HEK293 (cell line): ENCODE data around the gene PRR13.

Experiments used
- GLI2 ChIP-seq: fragments of 450-650 bp; formaldehyde crosslinking; IDR thresholded peaks from 2 replicates; pipeline ENCODE4; 2017; ENCODE audit warnings: missing biosample characterization, missing genetic modification characterization, low read depth, borderline replicate concordance
- GLI4 ChIP-seq: fragments of 450-650 bp; formaldehyde crosslinking; IDR thresholded peaks from 2 replicates; pipeline ENCODE4 v1.5.1; 2016; ENCODE audit warnings: missing biosample characterization, missing genetic modification characterization
- GLIS2 ChIP-seq: fragments of 450-650 bp; formaldehyde crosslinking; IDR thresholded peaks from 2 replicates; pipeline ENCODE4 v1.5.1; 2016; ENCODE audit warnings: missing biosample characterization, missing genetic modification characterization
- KLF10 ChIP-seq: fragments of 450-650 bp; IDR thresholded peaks from 2 replicates; pipeline ENCODE4 v1.5.1; 2018; ENCODE audit warnings: missing biosample characterization, mild to moderate bottlenecking, missing genetic modification characterization
- KLF7 ChIP-seq: fragments of 450-650 bp; formaldehyde crosslinking; IDR thresholded peaks from 2 replicates; pipeline ENCODE4 v1.5.1; 2016; ENCODE audit warnings: missing biosample characterization, missing genetic modification characterization, borderline replicate concordance
- MEIS1 ChIP-seq: sonication (generic); formaldehyde crosslinking; IDR thresholded peaks from 2 replicates; pipeline ENCODE4 v1.8.1; 2022; ENCODE audit warnings: missing genetic modification reagents, mild to moderate bottlenecking, borderline replicate concordance
- MYNN ChIP-seq: fragments of 450-650 bp; formaldehyde crosslinking; IDR thresholded peaks from 2 replicates; pipeline ENCODE4 v1.5.1; 2016; ENCODE audit warnings: missing biosample characterization, missing genetic modification characterization, borderline replicate concordance
- SALL2 ChIP-seq: fragments of 450-650 bp; formaldehyde crosslinking; IDR thresholded peaks from 2 replicates; pipeline ENCODE4 v1.5.0; 2017; ENCODE audit warnings: missing biosample characterization, mild to moderate bottlenecking, missing genetic modification characterization, borderline replicate concordance
- YY2 ChIP-seq: fragments of 450-650 bp; formaldehyde crosslinking; IDR thresholded peaks from 2 replicates; pipeline ENCODE4 v1.5.1; 2016; ENCODE audit warnings: missing biosample characterization, missing genetic modification characterization
- ZNF112 ChIP-seq: fragments of 450-650 bp; formaldehyde crosslinking; IDR thresholded peaks from 2 replicates; pipeline ENCODE4 v1.5.0; 2017; ENCODE audit warnings: missing biosample characterization, missing genetic modification characterization
- ZNF132 ChIP-seq: fragments of 450-650 bp; formaldehyde crosslinking; IDR thresholded peaks from 2 replicates; pipeline ENCODE4 v1.5.1; 2017; ENCODE audit warnings: missing biosample characterization, missing genetic modification characterization, borderline replicate concordance
- ZNF157 ChIP-seq: fragments of 450-650 bp; formaldehyde crosslinking; IDR thresholded peaks from 2 replicates; pipeline ENCODE4 v1.5.1; 2016; ENCODE audit warnings: missing biosample characterization, missing genetic modification characterization
- ZNF274 ChIP-seq, 2 experiments: fragments of 200-500 bp in 1 of 2; fragments of 450-650 bp in 1 of 2; sonication (Bioruptor generic) in 1 of 2; formaldehyde crosslinking in 1 of 2; IDR thresholded peaks; 2 replicates each; pipeline versions ENCODE4 v1.5.1 to v1.6.1; 2014 to 2016; ENCODE audit warnings: borderline replicate concordance in 1 of 2, inconsistent platforms in 1 of 2, low read length in 1 of 2, missing biosample characterization in 1 of 2, missing genetic modification characterization in 1 of 2
- ZNF302 ChIP-seq: fragments of 450-650 bp; formaldehyde crosslinking; IDR thresholded peaks from 2 replicates; pipeline ENCODE4 v1.5.1; 2016; ENCODE audit warnings: missing biosample characterization, missing genetic modification characterization, low read depth
- ZNF335 ChIP-seq: fragments of 450-650 bp; formaldehyde crosslinking; conservative IDR thresholded peaks from 2 replicates; pipeline ENCODE4 v1.5.1; 2016; ENCODE audit warnings: missing biosample characterization, missing genetic modification characterization
- ZNF350 ChIP-seq: fragments of 450-650 bp; formaldehyde crosslinking; IDR thresholded peaks from 2 replicates; pipeline ENCODE4 v1.5.0; 2017; ENCODE audit warnings: missing biosample characterization, mild to moderate bottlenecking, missing genetic modification characterization
- ZNF366 ChIP-seq: fragments of 450-650 bp; formaldehyde crosslinking; conservative IDR thresholded peaks from 2 replicates; pipeline ENCODE4 v1.5.1; 2016; ENCODE audit warnings: missing biosample characterization, missing genetic modification characterization
- ZNF416 ChIP-seq: fragments of 450-650 bp; formaldehyde crosslinking; IDR thresholded peaks from 2 replicates; pipeline ENCODE4 v1.5.1; 2016; ENCODE audit warnings: missing biosample characterization, missing genetic modification characterization
- ZNF423 ChIP-seq: fragments of 450-650 bp; formaldehyde crosslinking; IDR thresholded peaks from 2 replicates; pipeline ENCODE4 v1.5.1; 2016; ENCODE audit warnings: missing biosample characterization, missing genetic modification characterization
- ZNF501 ChIP-seq: fragments of 450-650 bp; formaldehyde crosslinking; IDR thresholded peaks from 2 replicates; pipeline ENCODE4 v1.5.1; 2016; ENCODE audit warnings: missing biosample characterization, missing genetic modification characterization
- ZNF529 ChIP-seq: fragments of 450-650 bp; formaldehyde crosslinking; IDR thresholded peaks from 2 replicates; pipeline ENCODE4 v1.5.1; 2017; ENCODE audit warnings: missing genetic modification characterization, missing biosample characterization; ENCODE audit not compliant: insufficient replicate concordance
- ZNF596 ChIP-seq: fragments of 450-650 bp; IDR thresholded peaks from 2 replicates; pipeline ENCODE4 v1.5.0; 2018; ENCODE audit warnings: missing biosample characterization, mild to moderate bottlenecking, missing genetic modification characterization, moderate library complexity
- ZNF623 ChIP-seq: fragments of 450-650 bp; formaldehyde crosslinking; IDR thresholded peaks from 2 replicates; pipeline ENCODE4 v1.5.1; 2016; ENCODE audit warnings: missing biosample characterization, missing genetic modification characterization
- ZNF626 ChIP-seq: fragments of 450-650 bp; sonication (Bioruptor Pico); formaldehyde crosslinking; IDR thresholded peaks from 2 replicates; pipeline ENCODE4 v1.5.1; 2018; ENCODE audit warnings: missing biosample characterization, missing genetic modification characterization, inconsistent platforms
- ZNF660 ChIP-seq: fragments of 450-650 bp; IDR thresholded peaks from 2 replicates; pipeline ENCODE4 v1.5.1; 2018; ENCODE audit warnings: missing biosample characterization, mild to moderate bottlenecking, missing genetic modification characterization
- ZNF76 ChIP-seq: fragments of 450-650 bp; formaldehyde crosslinking; IDR thresholded peaks from 2 replicates; pipeline ENCODE4; 2016; ENCODE audit warnings: low read depth, missing biosample characterization, missing genetic modification characterization, borderline replicate concordance
- ZNF785 ChIP-seq: fragments of 450-650 bp; formaldehyde crosslinking; IDR thresholded peaks from 2 replicates; pipeline ENCODE4 v1.5.1; 2016; ENCODE audit warnings: missing biosample characterization, missing genetic modification characterization
- ZNF843 ChIP-seq: fragments of 450-650 bp; formaldehyde crosslinking; IDR thresholded peaks from 2 replicates; pipeline ENCODE4 v1.5.1; 2016; ENCODE audit warnings: missing biosample characterization, missing genetic modification characterization
- ZSCAN16 ChIP-seq: fragments of 450-650 bp; formaldehyde crosslinking; IDR thresholded peaks from 2 replicates; pipeline ENCODE4 v1.5.1; 2016; ENCODE audit warnings: missing biosample characterization, missing genetic modification characterization
- TF ChIP-seq, protein P1 (sequence below): fragments of 450-650 bp; formaldehyde crosslinking; IDR thresholded peaks from 2 replicates; pipeline ENCODE4 v1.5.1; 2017; ENCODE audit warnings: missing biosample characterization, mild to moderate bottlenecking, missing genetic modification characterization, moderate library complexity
- TF ChIP-seq, protein P2 (sequence below): fragments of 450-650 bp; formaldehyde crosslinking; IDR thresholded peaks from 2 replicates; pipeline ENCODE4 v1.5.1; 2016; ENCODE audit warnings: missing biosample characterization, missing genetic modification characterization
- TF ChIP-seq, protein P3 (sequence below): fragments of 450-650 bp; formaldehyde crosslinking; IDR thresholded peaks from 2 replicates; pipeline ENCODE4 v1.5.1; 2017; ENCODE audit warnings: missing biosample characterization, missing genetic modification characterization
- TF ChIP-seq, protein P4 (sequence below): fragments of 450-650 bp; formaldehyde crosslinking; IDR thresholded peaks from 2 replicates; pipeline ENCODE4 v1.5.1; 2016; ENCODE audit warnings: missing biosample characterization, missing genetic modification characterization

PRR13 gene

DNA sequence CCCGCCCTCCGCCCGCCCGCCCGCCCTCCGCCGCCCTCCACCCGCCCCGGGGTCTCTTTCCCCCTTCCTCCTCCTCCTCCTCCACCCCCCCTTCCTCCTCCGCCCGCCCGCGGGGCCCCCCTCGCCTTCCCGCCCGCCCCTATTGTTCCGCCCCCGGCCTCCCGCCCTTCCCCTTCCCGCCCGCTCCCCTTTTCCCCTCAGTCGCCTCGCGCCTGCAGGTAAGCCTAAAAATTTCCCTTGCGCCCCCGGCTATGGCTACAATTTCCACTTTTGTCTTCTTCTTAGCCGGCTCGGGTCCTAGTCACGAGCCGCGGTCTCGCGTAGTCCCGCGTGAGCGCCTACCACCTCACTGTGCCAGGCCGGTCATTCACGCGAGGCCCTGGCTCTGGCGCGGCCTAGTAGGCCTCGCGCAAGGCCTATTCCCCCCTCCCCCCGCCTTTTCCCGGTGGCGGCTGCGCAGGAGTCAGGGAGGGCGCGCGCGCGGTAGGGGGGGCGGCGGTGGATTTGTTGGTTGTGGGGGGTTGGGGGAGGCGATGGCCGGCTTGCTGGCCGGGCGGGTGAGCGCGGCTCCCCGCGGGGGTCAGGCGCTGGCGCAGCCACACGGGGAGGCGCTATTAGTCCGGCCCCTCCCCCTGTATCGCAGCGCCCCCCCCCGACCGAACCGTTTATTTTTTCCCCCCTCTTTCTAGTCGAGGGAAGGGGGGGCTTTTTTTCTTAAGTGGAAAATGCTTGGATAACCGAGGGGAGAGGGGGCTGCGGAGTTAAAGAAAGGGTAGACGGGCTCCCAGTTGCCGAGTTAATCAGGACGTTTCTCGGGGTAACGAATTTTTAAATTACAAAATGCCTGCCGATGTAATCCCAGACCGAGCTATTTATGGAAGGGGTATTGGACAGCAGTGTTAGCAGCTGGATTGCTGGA lies 10.9 kb downstream of the PRR13 start (continued):
- TF ChIP-seq, protein P1, sequence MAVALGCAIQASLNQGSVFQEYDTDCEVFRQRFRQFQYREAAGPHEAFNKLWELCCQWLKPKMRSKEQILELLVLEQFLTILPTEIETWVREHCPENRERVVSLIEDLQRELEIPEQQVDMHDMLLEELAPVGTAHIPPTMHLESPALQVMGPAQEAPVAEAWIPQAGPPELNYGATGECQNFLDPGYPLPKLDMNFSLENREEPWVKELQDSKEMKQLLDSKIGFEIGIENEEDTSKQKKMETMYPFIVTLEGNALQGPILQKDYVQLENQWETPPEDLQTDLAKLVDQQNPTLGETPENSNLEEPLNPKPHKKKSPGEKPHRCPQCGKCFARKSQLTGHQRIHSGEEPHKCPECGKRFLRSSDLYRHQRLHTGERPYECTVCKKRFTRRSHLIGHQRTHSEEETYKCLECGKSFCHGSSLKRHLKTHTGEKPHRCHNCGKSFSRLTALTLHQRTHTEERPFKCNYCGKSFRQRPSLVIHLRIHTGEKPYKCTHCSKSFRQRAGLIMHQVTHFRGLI: peak; percentile 78
- TF ChIP-seq ZNF423 (tag by site-specific recombination) (peak; percentile 72), YY2 (0 out of 2 replicates have a peak, but pooled peaks have one; percentile 32), GLI4 (tag by site-specific recombination) (peak; percentile 45; the same call in 1 of the 2 replicates), MYNN (tag by site-specific recombination) (no peak), ZNF785 (tag by site-specific recombination) (no peak), ZNF416 (tag by site-specific recombination) (no peak), ZNF660 (peak; percentile 86), ZNF350 (tag by site-specific recombination) (no peak), KLF10 (tag by site-specific recombination) (no peak; the same call in 1 of the 2 replicates), GLIS2 (peak; percentile 97), MEIS1 (no peak), ZNF76 (tag by site-specific recombination) (peak; percentile 90), ZSCAN16 (tag by site-specific recombination) (peak; percentile 46; the same call in 1 of the 2 replicates), ZNF366 (tag by site-specific recombination) (no peak), ZNF157 (tag by site-specific recombination) (no peak), ZNF626 (tag by site-specific recombination) (no peak), ZNF529 (tag by site-specific recombination) (no peak), ZNF335 (tag by site-specific recombination) (peak; percentile 95), ZNF843 (peak; percentile 55; the same call in 1 of the 2 replicates), ZNF623 (tag by site-specific recombination) (no peak), ZNF596 (no peak), ZNF112 (tag by site-specific recombination) (no peak), ZNF501 (tag by site-specific recombination) (peak; percentile 35; the same call in 1 of the 2 replicates), SALL2 (no peak), ZNF302 (tag by site-specific recombination) (no peak), ZNF132 (tag by site-specific recombination) (no peak), GLI2 (no peak), ZNF274 (IDR thresholded peaks at IDR 0.05; ENCODE audit: low read length) (no peak), ZNF274 (tag by site-specific recombination; IDR thresholded peaks at IDR 0.05; ENCODE audit: borderline replicate concordance) (no peak), KLF7 (peak; percentile 73; the same call in 1 of the 2 replicates)
- TF ChIP-seq, protein P2, sequence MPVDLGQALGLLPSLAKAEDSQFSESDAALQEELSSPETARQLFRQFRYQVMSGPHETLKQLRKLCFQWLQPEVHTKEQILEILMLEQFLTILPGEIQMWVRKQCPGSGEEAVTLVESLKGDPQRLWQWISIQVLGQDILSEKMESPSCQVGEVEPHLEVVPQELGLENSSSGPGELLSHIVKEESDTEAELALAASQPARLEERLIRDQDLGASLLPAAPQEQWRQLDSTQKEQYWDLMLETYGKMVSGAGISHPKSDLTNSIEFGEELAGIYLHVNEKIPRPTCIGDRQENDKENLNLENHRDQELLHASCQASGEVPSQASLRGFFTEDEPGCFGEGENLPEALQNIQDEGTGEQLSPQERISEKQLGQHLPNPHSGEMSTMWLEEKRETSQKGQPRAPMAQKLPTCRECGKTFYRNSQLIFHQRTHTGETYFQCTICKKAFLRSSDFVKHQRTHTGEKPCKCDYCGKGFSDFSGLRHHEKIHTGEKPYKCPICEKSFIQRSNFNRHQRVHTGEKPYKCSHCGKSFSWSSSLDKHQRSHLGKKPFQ (tag by site-specific recombination): no peak
- TF ChIP-seq, protein P3, sequence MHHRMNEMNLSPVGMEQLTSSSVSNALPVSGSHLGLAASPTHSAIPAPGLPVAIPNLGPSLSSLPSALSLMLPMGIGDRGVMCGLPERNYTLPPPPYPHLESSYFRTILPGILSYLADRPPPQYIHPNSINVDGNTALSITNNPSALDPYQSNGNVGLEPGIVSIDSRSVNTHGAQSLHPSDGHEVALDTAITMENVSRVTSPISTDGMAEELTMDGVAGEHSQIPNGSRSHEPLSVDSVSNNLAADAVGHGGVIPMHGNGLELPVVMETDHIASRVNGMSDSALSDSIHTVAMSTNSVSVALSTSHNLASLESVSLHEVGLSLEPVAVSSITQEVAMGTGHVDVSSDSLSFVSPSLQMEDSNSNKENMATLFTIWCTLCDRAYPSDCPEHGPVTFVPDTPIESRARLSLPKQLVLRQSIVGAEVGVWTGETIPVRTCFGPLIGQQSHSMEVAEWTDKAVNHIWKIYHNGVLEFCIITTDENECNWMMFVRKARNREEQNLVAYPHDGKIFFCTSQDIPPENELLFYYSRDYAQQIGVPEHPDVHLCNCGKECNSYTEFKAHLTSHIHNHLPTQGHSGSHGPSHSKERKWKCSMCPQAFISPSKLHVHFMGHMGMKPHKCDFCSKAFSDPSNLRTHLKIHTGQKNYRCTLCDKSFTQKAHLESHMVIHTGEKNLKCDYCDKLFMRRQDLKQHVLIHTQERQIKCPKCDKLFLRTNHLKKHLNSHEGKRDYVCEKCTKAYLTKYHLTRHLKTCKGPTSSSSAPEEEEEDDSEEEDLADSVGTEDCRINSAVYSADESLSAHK (tag by site-specific recombination): peak; percentile 64
- TF ChIP-seq, protein P4, sequence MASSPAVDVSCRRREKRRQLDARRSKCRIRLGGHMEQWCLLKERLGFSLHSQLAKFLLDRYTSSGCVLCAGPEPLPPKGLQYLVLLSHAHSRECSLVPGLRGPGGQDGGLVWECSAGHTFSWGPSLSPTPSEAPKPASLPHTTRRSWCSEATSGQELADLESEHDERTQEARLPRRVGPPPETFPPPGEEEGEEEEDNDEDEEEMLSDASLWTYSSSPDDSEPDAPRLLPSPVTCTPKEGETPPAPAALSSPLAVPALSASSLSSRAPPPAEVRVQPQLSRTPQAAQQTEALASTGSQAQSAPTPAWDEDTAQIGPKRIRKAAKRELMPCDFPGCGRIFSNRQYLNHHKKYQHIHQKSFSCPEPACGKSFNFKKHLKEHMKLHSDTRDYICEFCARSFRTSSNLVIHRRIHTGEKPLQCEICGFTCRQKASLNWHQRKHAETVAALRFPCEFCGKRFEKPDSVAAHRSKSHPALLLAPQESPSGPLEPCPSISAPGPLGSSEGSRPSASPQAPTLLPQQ (tag by site-specific recombination): peak; percentile 48
